K562 (cell line): ENCODE data around the gene AHSA1. TPM values are rescaled to one million over a fixed set of nuclear protein-coding genes. Genes with fewer than 3 reads are reported as not detected.

ENCODE experiments used
- ATAC-seq: fragments of 200-7000 bp; cut with Tn5 transposase; 3 replicates; pipeline ENCODE4 v1.9.1; 2020; ENCODE audit warnings: moderate library complexity
- BruUV-seq: library from RNA; stranded (reverse); fragments of 400-500 nt; replicated peaks from 2 replicates; lab custom pipeline; 2021; lab: Mats Ljungman, UMichigan
- CTCF ChIA-PET: fragments of 300-600 bp; formaldehyde crosslinking; extraction: SDS; loops from one replicate; lab custom pipeline; 2021; ENCODE audit warnings: low intra/inter-chr PET ratio; lab: Yijun Ruan, JAX
- POLR2A ChIA-PET: fragments of 300-600, 350-650 bp; sonication (Branson Sonifier 250); formaldehyde crosslinking; extraction: SDS; loops from one replicate; lab custom pipeline; 2021; ENCODE audit warnings: antibody characterized with exemption, inconsistent platforms; lab: Yijun Ruan, JAX
- DNase-seq, 4 experiments: peaks; one replicate each; pipeline versions ENCODE4 v3.0.0 to v3.0.0-alpha.2; 2011 to 2018; ENCODE audit warnings: low spot score in 3 of 4, mixed read lengths in 3 of 4; ENCODE audit errors: extremely low read depth in 1 of 4
- FAIRE-seq: peaks from 2 replicates; lab custom pipeline; 2011; peaks lifted over from hg19 to GRCh38; lab: Jason Lieb, UNC
- H2AFZ ChIP-seq: 2 replicates; pipeline ENCODE4 v1.6.0; 2011; ENCODE audit warnings: low read depth, low read length, control low read depth, inconsistent platforms
- H3K27ac ChIP-seq: fragments of 200-600 bp; 3 replicates; pipeline ENCODE4 v1.8.0; 2011; ENCODE audit warnings: low read depth, mild to moderate bottlenecking, control low read depth, inconsistent platforms, low read length, moderate library complexity, mixed read lengths; ENCODE audit errors: extremely low read depth
- H3K27me3 ChIP-seq, 2 experiments: fragments of 300-600 bp in 1 of 2; 2 replicates in 1 of 2; 3 replicates in 1 of 2; pipeline versions ENCODE4 v1.6.0 to v1.8.0; 2011; ENCODE audit warnings: inconsistent platforms in 2 of 2, low read length in 2 of 2, mild to moderate bottlenecking in 1 of 2, mixed read lengths in 1 of 2, moderate library complexity in 1 of 2; ENCODE audit not compliant: control insufficient read depth in 2 of 2, insufficient read depth in 2 of 2
- H3K36me3 ChIP-seq: fragments of 300-600 bp; 3 replicates; pipeline ENCODE4 v1.8.0; 2011; ENCODE audit warnings: mild to moderate bottlenecking, low read length, inconsistent platforms; ENCODE audit not compliant: control insufficient read depth, insufficient read depth
- H3K4me1 ChIP-seq, 2 experiments: fragments of 200-600 bp in 1 of 2; replicated peaks in 1 of 2; 2 replicates in 1 of 2; 3 replicates in 1 of 2; pipeline versions ENCODE4 v1.5.1 to v1.8.0; 2011; ENCODE audit warnings: inconsistent platforms in 2 of 2, low read length in 2 of 2, mild to moderate bottlenecking in 1 of 2, mixed read lengths in 1 of 2, moderate library complexity in 1 of 2; ENCODE audit not compliant: control insufficient read depth in 2 of 2, insufficient read depth in 2 of 2
- H3K4me2 ChIP-seq: 2 replicates; pipeline ENCODE4 v1.6.1; 2011; ENCODE audit warnings: low read length, control low read depth, inconsistent platforms, mixed read lengths; ENCODE audit not compliant: insufficient read depth
- H3K4me3 ChIP-seq: fragments of 200-600 bp; sonication (generic), shearing (Covaris generic); 2 replicates; pipeline ENCODE4 v1.5.1; 2016; ENCODE audit warnings: control low read depth, inconsistent platforms
- H3K79me2 ChIP-seq: fragments of 200-600 bp; 3 replicates; pipeline ENCODE4 v1.8.0; 2011; ENCODE audit warnings: low read length, inconsistent platforms; ENCODE audit not compliant: control insufficient read depth, insufficient read depth
- H3K9ac ChIP-seq, 2 experiments: 2 replicates each; pipeline versions ENCODE4 v1.6.0 to v1.6.1; 2011; ENCODE audit warnings: low read depth in 2 of 2, low read length in 2 of 2, control low read depth in 1 of 2, inconsistent platforms in 1 of 2, mild to moderate bottlenecking in 1 of 2, mixed read lengths in 1 of 2; ENCODE audit not compliant: insufficient read depth in 1 of 2
- H3K9me1 ChIP-seq: one replicate; pipeline ENCODE4 v1.6.0; 2011; ENCODE audit warnings: inconsistent platforms, mild to moderate bottlenecking, low read length, moderate library complexity; ENCODE audit not compliant: control insufficient read depth, insufficient read depth
- H3K9me3 ChIP-seq: replicated peaks from 2 replicates; pipeline ENCODE4 v1.5.1; 2011; ENCODE audit warnings: low read depth, low read length, inconsistent platforms; ENCODE audit not compliant: control insufficient read depth, insufficient read depth
- H4K20me1 ChIP-seq: replicated peaks from 2 replicates; pipeline ENCODE4 v1.6.1; 2011; ENCODE audit warnings: low read length, inconsistent platforms, mixed read lengths; ENCODE audit not compliant: control insufficient read depth, insufficient read depth
- CBFA2T2 ChIP-seq: fragments of 450-650 bp; conservative IDR thresholded peaks from 2 replicates; pipeline ENCODE4 v1.6.1; 2017; ENCODE audit warnings: mild to moderate bottlenecking
- CHD1 ChIP-seq: fragments of 200-600 bp; sonication (generic); IDR thresholded peaks from one replicate; pipeline ENCODE4 v1.6.1; 2012; ENCODE audit warnings: mild to moderate bottlenecking, moderate library complexity, low read length, inconsistent platforms
- FOSL1 ChIP-seq: fragments of 200-800 bp; sonication (Bioruptor generic); conservative IDR thresholded peaks from 2 replicates; pipeline ENCODE4 v1.6.1; 2016; ENCODE audit warnings: missing genetic modification characterization, missing compliant biosample characterization
- GABPB2 ChIP-seq: fragments of 250-450 bp; sonication (Bioruptor Pico); conservative IDR thresholded peaks from 2 replicates; pipeline ENCODE4 v1.5.1; 2021; ENCODE audit warnings: mild to moderate bottlenecking
- HNRNPUL1 ChIP-seq: fragments of 200-400 bp; formaldehyde crosslinking; IDR thresholded peaks from 2 replicates; pipeline ENCODE4 v1.6.1; 2017; ENCODE audit warnings: low read length
- ILK ChIP-seq: fragments of 450-650 bp; IDR thresholded peaks from 2 replicates; pipeline ENCODE4 v1.6.1; 2016; ENCODE audit warnings: missing genetic modification characterization, low read depth, mild to moderate bottlenecking, missing compliant biosample characterization, moderate library complexity, borderline replicate concordance
- MTA2 ChIP-seq: fragments of 450-650 bp; IDR thresholded peaks from 2 replicates; pipeline ENCODE4 v1.6.1; 2016; ENCODE audit warnings: low read depth
- RHOXF2B ChIP-seq: fragments of 250-450 bp; sonication (Bioruptor Pico); conservative IDR thresholded peaks from 2 replicates; pipeline ENCODE4 v1.5.1; 2021
- SMAD3 ChIP-seq: fragments of 450-650 bp; formaldehyde crosslinking; conservative IDR thresholded peaks from 2 replicates; pipeline ENCODE4 v1.4.0; 2020; ENCODE audit warnings: mild to moderate bottlenecking
- ZNF398 ChIP-seq: fragments of 250-450 bp; sonication (Bioruptor Pico); IDR thresholded peaks from 2 replicates; pipeline ENCODE4 v1.8.0; 2021; ENCODE audit warnings: moderate library complexity, mild to moderate bottlenecking, inconsistent platforms
- ZNF780A ChIP-seq: fragments of 250-450 bp; sonication (Bioruptor Pico); IDR thresholded peaks from 2 replicates; pipeline ENCODE4 v1.5.0; 2021; ENCODE audit warnings: mild to moderate bottlenecking
- WGBS: fragments of 100-300 bp; shearing (Covaris generic); methylation state at CpG from one replicate; pipeline ENCODE4 v1.1.6; 2016; ENCODE audit warnings: low coverage, mixed read lengths; ENCODE audit not compliant: insufficient coverage; ENCODE audit errors: missing lambda C conversion rate; 5-methylcytosine and 5-hydroxymethylcytosine counted together
- in situ Hi-C: fragments of 300-500 bp; cut with MboI; formaldehyde crosslinking; loops from 4 replicates; pipeline ENCODE4 v1.15.0; 2018; ENCODE audit warnings: inconsistent platforms, mixed read lengths
- intact Hi-C: fragments of 100-400 bp; cut with micrococcal nuclease; formaldehyde crosslinking; loops from 2 replicates; pipeline ENCODE4 v1.14.2; 2022
- polyA plus RNA-seq, 8 experiments: library from polyadenylated mRNA; depleted of rRNA in 4 of 8; stranded (reverse) in 5 of 8; unstranded in 3 of 8; fragments of >200 nt; fragmentation: Nextera tagmentation in 2 of 8; fragmentation: Illumina TruSeq in 1 of 8; extraction: Ambion mirVana in 2 of 8; extraction: Trizol in 1 of 8; gene quantifications; 2 replicates each; pipeline versions ENCODE4 v1.2.1 to v1.2.3, GENCODE V29; 2011 to 2014; ENCODE audit warnings: inconsistent platforms in 1 of 8, missing spikeins in 1 of 8
- total RNA-seq, 7 experiments: library from RNA; depleted of rRNA in 6 of 7; stranded (reverse); fragments of >200 nt in 6 of 7; fragmentation: Illumina TruSeq in 2 of 7; extraction: Trizol in 2 of 7; gene quantifications; 2 replicates each; pipeline versions ENCODE4 v1.2.1 to v1.2.3, GENCODE V29; 2011 to 2021; ENCODE audit warnings: low replicate concordance in 1 of 7
- TF ChIP-seq, protein P1 (sequence below): sonication (generic); formaldehyde crosslinking; IDR thresholded peaks from 2 replicates; pipeline ENCODE4 v1.8.0; 2022; ENCODE audit warnings: mild to moderate bottlenecking, low read depth, missing genetic modification reagents
- TF ChIP-seq, protein P2 (sequence below), 2 experiments: fragments of 450-650 bp in 1 of 2; sonication (generic) in 1 of 2; formaldehyde crosslinking in 1 of 2; IDR thresholded peaks in 1 of 2; conservative IDR thresholded peaks in 1 of 2; 2 replicates each; pipeline versions ENCODE4 v1.6.1 to v1.8.1; 2016 to 2023; ENCODE audit warnings: mild to moderate bottlenecking in 2 of 2, moderate library complexity in 2 of 2, inconsistent platforms in 1 of 2, missing genetic modification reagents in 1 of 2

AHSA1 gene
- total and polyA plus RNA-seq, 9 of the 15 experiments (the other 6 are each of a cell fraction or from before 2014, with no cell fraction given) = 41.4 to 317 (median 184) TPM

- no peaks in the 10 kb centered on the region for H3K36me3 ChIP-seq
- no peak for FAIRE-seq
- 0 out of 2 replicates have a peak overlapping the region, but pooled peaks have one; percentile 11 for H3K4me2 ChIP-seq
- 10% methylated on average over 20 of the region's 53 CpGs for WGBS
- POLR2A ChIA-PET = no interaction called here
- TF ChIP-seq ZNF398 (CRISPR knock-in tag) (no peak), GABPB2 (no peak), SMAD3 (no peak), CBFA2T2 (no peak), ZNF780A (CRISPR knock-in tag) (no peak), MTA2 (no peak), CHD1 (no peak), FOSL1 (tag) (no peak), HNRNPUL1 (no peak), ILK (tag) (no peak), RHOXF2B (CRISPR knock-in tag) (no peak)
- TF ChIP-seq, protein P1, sequence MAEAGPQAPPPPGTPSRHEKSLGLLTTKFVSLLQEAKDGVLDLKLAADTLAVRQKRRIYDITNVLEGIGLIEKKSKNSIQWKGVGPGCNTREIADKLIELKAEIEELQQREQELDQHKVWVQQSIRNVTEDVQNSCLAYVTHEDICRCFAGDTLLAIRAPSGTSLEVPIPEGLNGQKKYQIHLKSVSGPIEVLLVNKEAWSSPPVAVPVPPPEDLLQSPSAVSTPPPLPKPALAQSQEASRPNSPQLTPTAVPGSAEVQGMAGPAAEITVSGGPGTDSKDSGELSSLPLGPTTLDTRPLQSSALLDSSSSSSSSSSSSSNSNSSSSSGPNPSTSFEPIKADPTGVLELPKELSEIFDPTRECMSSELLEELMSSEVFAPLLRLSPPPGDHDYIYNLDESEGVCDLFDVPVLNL (CRISPR knock-in tag) = no peak
- TF ChIP-seq, protein P2, sequence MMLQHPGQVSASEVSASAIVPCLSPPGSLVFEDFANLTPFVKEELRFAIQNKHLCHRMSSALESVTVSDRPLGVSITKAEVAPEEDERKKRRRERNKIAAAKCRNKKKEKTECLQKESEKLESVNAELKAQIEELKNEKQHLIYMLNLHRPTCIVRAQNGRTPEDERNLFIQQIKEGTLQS (IDR thresholded peaks at IDR 0.05) = no peak
- TF ChIP-seq, protein P2 (CRISPR knock-in tag; conservative IDR thresholded peaks at IDR 0.05) = no peak
- TF ChIP-seq, all 486 proteins: peak for 0
- no peak overlapping the region for H3K27ac ChIP-seq
- peaks cover 0 to 19% of the 10 kb centered on the region in 2 experiments; a peak in 3 of 5 replicates for H3K4me1 ChIP-seq
- in situ Hi-C loops (no loop called here), intact Hi-C loops (no loop called here)
- DNase-seq (no peak), ATAC-seq (no peak; the same call in none of the 3 replicates)
- no peaks in the 10 kb centered on the region for H3K9me1 ChIP-seq
- no peaks in the 10 kb centered on the region; the same call in 1 of the 2 replicates for H4K20me1 ChIP-seq
- no peak overlapping the region for H2AFZ ChIP-seq
- CTCF ChIA-PET = no interaction called here
- no peaks in the 10 kb centered on the region for H3K9me3 ChIP-seq
- no peaks in the 10 kb centered on the region for H3K79me2 ChIP-seq
- BruUV-seq = no TSS peak
- peaks cover 6 to 21% of the 10 kb centered on the region in 2 experiments; a peak in 3 of 5 replicates for H3K27me3 ChIP-seq
- peak overlapping the region in 1 of 2 experiments; percentile 78; a peak in 2 of 4 replicates for H3K9ac ChIP-seq
- H3K4me3 ChIP-seq = peak overlapping the region; percentile 34
Observed at GRCh38 chr14:77498984-77499527, 41.2 kb downstream of the AHSA1 start.
